Nephron progenitor cell (in vitro differentiated cells): Measurements from ENCODE around the gene MAP3K5.

Source experiments
- DNase-seq: peaks from one replicate; pipeline ENCODE4 v3.0.0; 2021
- H3K27ac Mint-ChIP-seq: 2 replicates; pipeline ENCODE4 v1.8.0; 2021; ENCODE audit warnings: mild to moderate bottlenecking, moderate library complexity, mixed read lengths
- H3K27me3 Mint-ChIP-seq: 2 replicates; pipeline ENCODE4 v1.8.0; 2021; ENCODE audit warnings: mild to moderate bottlenecking, low read depth, mixed read lengths; ENCODE audit not compliant: poor library complexity
- H3K36me3 Mint-ChIP-seq: 2 replicates; pipeline ENCODE4 v1.8.0; 2021; ENCODE audit warnings: low read depth, mixed read lengths
- H3K4me1 Mint-ChIP-seq: 2 replicates; pipeline ENCODE4 v1.8.0; 2021; ENCODE audit warnings: mixed read lengths
- H3K4me3 Mint-ChIP-seq: 2 replicates; pipeline ENCODE4 v1.8.0; 2021; ENCODE audit warnings: mild to moderate bottlenecking, moderate library complexity, mixed read lengths
- H3K9me3 Mint-ChIP-seq: 2 replicates; pipeline ENCODE4 v1.8.0; 2021; ENCODE audit warnings: mild to moderate bottlenecking, moderate library complexity, mixed read lengths
- CTCF ChIP-seq: fragments of 200-600 bp; sonication (generic); IDR thresholded peaks from 2 replicates; pipeline ENCODE4 v1.5.0; 2021; ENCODE audit warnings: antibody characterized with exemption

Gene MAP3K5

DNA sequence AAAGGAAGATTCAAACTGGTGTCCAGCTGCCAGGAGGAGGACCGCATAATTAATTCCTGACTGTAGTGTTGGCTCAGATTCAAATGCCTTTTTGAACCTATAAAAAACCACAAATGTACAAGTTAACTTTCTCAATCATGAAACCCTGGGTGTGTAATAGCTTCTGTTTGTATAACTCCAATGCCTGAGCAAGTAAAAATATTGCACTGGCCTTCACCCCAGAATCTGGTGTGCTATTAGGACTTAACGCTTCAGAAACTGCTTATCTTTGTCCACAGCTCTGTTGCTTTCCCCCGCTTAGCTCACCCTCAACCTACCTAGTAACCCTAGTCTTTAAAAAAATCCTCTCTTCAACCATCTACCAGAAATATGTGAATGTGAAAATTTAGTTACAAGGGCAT is 123.0 kb downstream of the MAP3K5 start:
- Mint-ChIP-seq H3K27ac (no peak overlapping the region), H3K4me1 (no peaks in the 10 kb centered on the region), H3K9me3 (peaks cover 17% of the 10 kb centered on the region), H3K27me3 (peaks cover 2% of the 10 kb centered on the region), H3K36me3 (no peaks in the 10 kb centered on the region), H3K4me3 (no peak overlapping the region)
- no peak for DNase-seq
- TF ChIP-seq CTCF: no peak

- Mint-ChIP-seq H3K36me3 (no peaks in the 10 kb centered on the region), H3K4me1 (no peaks in the 10 kb centered on the region), H3K9me3 (peaks cover 14% of the 10 kb centered on the region), H3K4me3 (no peak overlapping the region), H3K27me3 (peaks cover 8% of the 10 kb centered on the region), H3K27ac (no peak overlapping the region)
- no peak for DNase-seq
- TF ChIP-seq CTCF: no peak
Measured at GRCh38 chr6:136668571-136668970, 123.7 kb downstream of the MAP3K5 start.

GRCh38 chr6:136666041-136666440 is 126.2 kb downstream of the MAP3K5 start:
- Mint-ChIP-seq H3K27ac (no peak overlapping the region), H3K27me3 (peaks cover 8% of the 10 kb centered on the region), H3K9me3 (no peaks in the 10 kb centered on the region), H3K4me3 (no peak overlapping the region), H3K36me3 (no peaks in the 10 kb centered on the region), H3K4me1 (no peaks in the 10 kb centered on the region)
- no peak for TF ChIP-seq CTCF
- no peak for DNase-seq

- peaks cover 8% of the 10 kb centered on the region for H3K27me3 Mint-ChIP-seq
- H3K4me1 Mint-ChIP-seq: no peaks in the 10 kb centered on the region
- H3K36me3 Mint-ChIP-seq: no peaks in the 10 kb centered on the region
- no peak overlapping the region for H3K27ac Mint-ChIP-seq
- no peak overlapping the region for H3K4me3 Mint-ChIP-seq
- no peak for TF ChIP-seq CTCF
- no peaks in the 10 kb centered on the region for H3K9me3 Mint-ChIP-seq
- no peak for DNase-seq
Measured at GRCh38 chr6:136662347-136663237, 129.7 kb downstream of the MAP3K5 start.

DNA sequence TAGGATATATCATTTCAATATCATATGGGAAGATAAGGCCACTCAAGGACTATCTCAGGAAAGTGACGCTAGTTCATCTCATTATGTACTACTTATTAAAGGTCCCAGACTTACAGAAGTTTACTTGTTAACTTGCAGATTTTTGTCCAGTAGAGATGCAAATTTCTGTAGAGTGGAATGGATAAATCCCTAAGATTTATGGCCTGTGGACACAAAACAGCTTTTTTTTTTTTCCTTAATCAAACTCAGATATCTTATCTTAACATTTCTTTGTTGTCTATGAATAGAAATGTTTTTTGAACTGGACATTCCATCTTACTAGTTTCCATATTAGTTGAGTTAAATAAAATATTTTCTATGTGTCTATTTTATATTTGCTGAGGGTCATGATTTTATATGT is 131.6 kb downstream of the MAP3K5 start:
- H3K4me1 Mint-ChIP-seq: no peaks in the 10 kb centered on the region
- no peak for TF ChIP-seq CTCF
- H3K36me3 Mint-ChIP-seq: no peaks in the 10 kb centered on the region
- H3K9me3 Mint-ChIP-seq: no peaks in the 10 kb centered on the region
- H3K27ac Mint-ChIP-seq: no peak overlapping the region
- no peak for DNase-seq
- H3K4me3 Mint-ChIP-seq: no peak overlapping the region
- peaks cover 8% of the 10 kb centered on the region for H3K27me3 Mint-ChIP-seq

DNA sequence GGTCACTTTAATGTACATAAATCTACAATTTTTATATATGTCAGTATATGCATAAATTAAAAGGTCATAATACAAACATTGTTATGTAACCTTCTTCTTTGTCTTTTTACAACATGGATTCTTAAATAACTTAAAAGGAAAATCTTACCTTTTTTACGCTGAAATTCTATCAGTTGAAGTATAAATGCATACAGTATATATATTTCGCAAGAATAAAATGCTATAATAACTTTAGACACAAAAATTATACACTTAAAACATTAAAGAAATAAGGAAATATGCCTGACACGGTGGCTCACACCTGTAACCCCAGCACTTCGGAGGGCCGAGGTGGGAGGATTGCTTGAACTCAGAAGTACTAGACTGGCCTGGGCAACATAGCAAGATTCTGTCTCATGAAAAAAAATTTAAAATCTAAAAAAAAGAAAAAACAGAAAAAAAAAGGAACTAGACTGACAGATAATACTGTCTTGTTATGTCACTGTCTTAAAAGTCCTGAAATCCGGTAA is 132.2 kb downstream of the MAP3K5 start:
- Mint-ChIP-seq H3K9me3 (no peaks in the 10 kb centered on the region), H3K4me3 (no peak overlapping the region), H3K36me3 (no peaks in the 10 kb centered on the region), H3K27me3 (peaks cover 8% of the 10 kb centered on the region), H3K4me1 (no peaks in the 10 kb centered on the region), H3K27ac (no peak overlapping the region)
- TF ChIP-seq CTCF: no peak
- no peak for DNase-seq
